GM21786 (cell line): ENCODE results near the gene HERPUD2.
"Not testable (repeated sequence)": the region's sequence is repeated elsewhere in the genome, so short reads cannot be mapped to it uniquely, and the experiment has no call there.

Source experiments
- ATAC-seq: cut with Tn5 transposase; IDR thresholded peaks from one replicate; pipeline ENCODE4 v1.9.1; 2021; ENCODE audit not compliant: unreplicated experiment

Gene HERPUD2

DNA sequence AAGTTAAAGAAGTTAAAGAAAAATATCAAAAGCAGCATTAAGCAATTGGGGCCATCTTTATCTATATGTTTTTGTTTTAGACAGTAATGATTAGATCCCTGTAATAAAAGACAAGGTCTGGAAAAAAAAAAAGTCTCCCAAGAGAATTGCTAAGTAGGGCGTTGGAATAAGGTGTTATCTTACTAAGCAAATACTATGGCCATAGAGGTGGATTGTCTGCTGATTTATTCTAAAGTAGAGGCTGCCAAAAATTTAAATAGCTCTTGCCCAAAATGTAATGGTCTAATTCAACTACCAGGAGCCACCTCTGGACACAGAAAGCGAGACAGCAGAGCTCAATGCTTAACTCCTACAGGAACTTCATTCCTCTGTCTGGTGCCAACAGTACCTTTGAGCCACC is 71.6 kb downstream of the HERPUD2 start:
- ATAC-seq = no peak

- ATAC-seq = no peak
Measured at GRCh38 chr7:35619863-35620262, 75.1 kb downstream of the HERPUD2 start.

DNA sequence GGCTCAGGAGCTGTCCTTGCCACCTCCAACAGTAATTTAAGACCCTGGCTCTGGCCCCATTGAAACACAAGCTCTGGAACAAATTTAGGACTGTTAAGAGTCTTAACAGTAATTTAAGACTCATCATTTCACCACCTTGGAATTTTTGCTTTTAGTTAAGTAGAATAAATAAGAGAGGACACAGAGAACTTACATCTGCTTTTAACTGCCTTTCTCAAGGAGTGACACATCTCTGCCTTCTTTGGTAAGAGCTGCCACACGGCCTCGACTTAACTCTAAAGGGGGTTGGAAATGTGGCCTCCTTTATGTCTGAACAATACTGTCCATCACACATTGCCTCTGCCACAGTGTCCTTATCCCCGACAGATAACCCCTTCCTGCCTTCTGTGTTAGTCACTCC is 77.9 kb downstream of the HERPUD2 start:
- ATAC-seq = no peak

DNA sequence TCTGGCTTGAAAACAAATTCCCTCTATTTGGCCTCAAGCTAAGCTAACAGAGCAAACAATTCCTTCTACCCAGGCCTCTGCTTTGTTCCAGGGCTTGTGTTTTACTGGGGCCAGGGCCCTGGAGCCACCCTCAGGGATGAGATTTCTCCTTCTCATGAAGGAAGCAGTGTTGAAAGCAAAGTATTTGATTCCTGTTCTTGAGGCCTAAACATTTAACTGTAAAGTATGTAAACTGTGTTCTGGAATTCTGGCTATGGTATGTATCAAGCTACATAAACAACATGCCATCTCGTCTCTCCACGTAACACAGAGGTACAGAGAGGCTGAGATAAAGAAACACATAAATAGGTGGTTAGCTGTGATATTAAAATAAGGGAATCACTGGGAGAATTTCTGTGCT is 81.8 kb downstream of the HERPUD2 start:
- no peak for ATAC-seq

GRCh38 chr7:35605760-35606159 is 89.2 kb downstream of the HERPUD2 start:
- no peak for ATAC-seq

DNA sequence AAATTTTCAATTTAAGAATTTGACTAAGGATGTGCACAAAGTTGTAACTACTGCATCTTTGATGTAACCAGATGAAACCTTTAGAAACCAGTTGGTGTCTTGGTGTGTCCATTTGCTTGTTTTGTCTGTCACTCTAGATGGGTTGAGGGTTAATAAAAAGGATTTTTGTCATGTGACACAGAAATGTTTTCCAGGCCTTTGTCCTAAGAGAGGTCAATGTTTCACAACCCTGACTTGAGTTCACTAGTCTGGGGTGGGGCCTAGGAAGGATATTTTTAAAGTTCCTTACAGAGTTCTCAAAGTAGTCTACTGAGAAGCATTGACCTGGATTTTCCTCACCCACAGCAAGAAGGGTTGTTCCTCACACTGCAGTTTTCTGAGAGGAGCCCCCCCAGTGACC is 90.3 kb downstream of the HERPUD2 start:
- no peak for ATAC-seq

GRCh38 chr7:35599645-35600044 is 95.3 kb downstream of the HERPUD2 start:
- no peak for ATAC-seq

DNA sequence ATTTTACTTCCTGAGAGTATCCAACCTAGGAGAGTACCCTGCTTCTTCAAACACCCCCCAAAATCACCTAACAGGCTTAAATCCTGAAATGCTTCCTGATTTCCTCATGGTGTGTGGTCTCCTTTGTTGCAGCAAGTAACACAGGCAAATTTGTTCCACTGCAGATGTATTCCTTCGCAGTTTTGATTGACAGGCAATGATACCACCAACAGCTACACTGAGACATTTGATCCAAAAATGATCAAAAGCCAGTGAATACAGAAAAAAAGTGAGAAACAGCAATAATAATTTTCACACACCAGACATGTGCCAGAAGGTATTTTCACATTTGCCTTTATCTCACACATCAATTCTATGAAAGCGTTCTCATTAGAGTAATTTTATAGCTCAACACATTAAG is 95.9 kb downstream of the HERPUD2 start:
- ATAC-seq = no peak

GRCh38 chr7:35596061-35596460 is 98.9 kb downstream of the HERPUD2 start:
- ATAC-seq = no peak

- ATAC-seq = no peak
Measured at GRCh38 chr7:35593899-35594298, 101.0 kb downstream of the HERPUD2 start.

DNA sequence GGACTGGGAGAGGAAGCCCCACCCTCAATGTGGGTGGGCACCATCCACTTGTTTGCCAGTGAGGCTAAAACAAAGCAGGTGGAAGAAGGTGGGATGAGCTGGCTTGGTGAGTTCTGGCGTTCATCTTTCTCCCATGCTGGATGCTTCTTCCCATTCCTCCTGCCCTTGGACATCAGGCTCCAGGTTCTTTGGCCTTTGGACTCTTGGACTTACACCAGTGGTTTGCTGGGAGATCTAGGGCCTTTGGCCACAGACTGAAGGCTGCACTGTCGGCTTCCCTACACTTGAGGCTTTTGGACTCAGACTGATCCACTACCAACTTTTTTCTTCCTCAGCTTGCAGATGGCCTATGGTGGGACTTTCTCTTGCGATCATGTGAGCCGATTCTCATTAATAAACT is 106.3 kb downstream of the HERPUD2 start:
- ATAC-seq = no peak

DNA sequence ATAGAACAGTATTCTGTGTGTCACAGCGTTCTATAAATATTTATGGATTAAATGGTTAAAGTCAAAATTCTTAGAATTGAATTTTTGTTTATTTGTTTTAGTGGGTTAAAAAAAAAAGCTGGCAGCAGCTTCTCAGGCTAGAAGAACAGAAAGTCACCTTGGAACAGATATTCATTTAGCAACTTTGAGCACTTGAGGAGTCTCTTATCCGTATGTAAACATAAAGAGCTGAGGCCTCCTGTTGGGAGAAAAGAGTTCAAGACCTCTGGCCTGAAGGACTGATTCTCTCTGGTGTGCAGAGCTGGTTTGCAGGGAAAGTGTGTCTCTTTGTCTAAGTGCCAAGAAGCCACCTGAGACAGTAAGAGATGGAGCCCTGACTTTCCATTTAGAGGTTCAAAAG is 109.9 kb downstream of the HERPUD2 start:
- no peak for ATAC-seq

GRCh38 chr7:35584533-35584932 is 110.4 kb downstream of the HERPUD2 start:
- ATAC-seq = not testable (repeated sequence)
